ENCODE measurements around the gene MX2. TPM values are rescaled to one million over a fixed set of nuclear protein-coding genes. Genes with fewer than 3 reads are reported as not detected.

Gene MX2
- total and polyA plus RNA-seq, 10 of the 15 experiments (the other 5 are each of a cell fraction or from before 2014, with no cell fraction given) = 10.5 to 167 (median 46.1) TPM

- FAIRE-seq = no peak
Measured at GRCh38 chr21:41429305-41429704, 67.5 kb downstream of the MX2 start.

GRCh38 chr21:41429925-41430491, 68.2 kb downstream of the MX2 start:
- H3K4me3 ChIP-seq = peak overlapping the region; percentile 69
- ATAC-seq = no peak
- POLR2A ChIA-PET = interaction anchor here (1.0 to 3.2 kb wide), 3 partner anchors 62 to 147 kb away, joined by 3 to 15 read pairs (median 3); no protein-coding TSS in a partner anchor
- intact Hi-C loops (cut with micrococcal nuclease; ENCODE audit: unreplicated experiment) = no loop called here
- WGBS (ENCODE audit: insufficient coverage, insufficient replicate concordance, low lambda C conversion rate, missing lambda C conversion rate) = 74% methylated on average over 8 of the region's 9 CpGs
- DNase-seq (ENCODE audit: low read depth, low spot score) = no peak
- CTCF ChIA-PET = interaction anchor here (1.4 to 3.7 kb wide), 3 partner anchors 19 to 147 kb away, joined by 6 to 15 read pairs (median 8); no protein-coding TSS in a partner anchor
- FAIRE-seq = no peak
- H3K27me3 ChIP-seq (replicated peaks in 1 of 2; ENCODE audit: control insufficient read depth in 2 of 2, insufficient read depth in 2 of 2, low read length in 1 of 2) = no peaks in the 10 kb centered on the region
- peaks cover 91% of the 10 kb centered on the region for H3K79me2 ChIP-seq (ENCODE audit: control insufficient read depth, insufficient read depth, low read length)
- H3K4me2 ChIP-seq (ENCODE audit: control insufficient read depth, insufficient read depth) = peak overlapping the region; percentile 90
- no peak overlapping the region for H3K27ac ChIP-seq (ENCODE audit: control insufficient read depth, insufficient read depth)
- no peak overlapping the region for H2AFZ ChIP-seq (ENCODE audit: control insufficient read depth, low read depth, low read length)
- RAD21 ChIA-PET (ENCODE audit: unreplicated experiment) = interaction anchor here (1.3 kb wide), 1 partner anchor 61 kb away, joined by 3 read pairs; no protein-coding TSS in a partner anchor
- H3K4me1 ChIP-seq (ENCODE audit: control insufficient read depth, insufficient read depth, low read length) = peaks cover 39% of the 10 kb centered on the region
- peaks cover 8% of the 10 kb centered on the region for H3K9me3 ChIP-seq (replicated peaks; ENCODE audit: control insufficient read depth, insufficient read depth, low read length)
- TF ChIP-seq SP1 (IDR thresholded peaks at IDR 0.05; ENCODE audit: low read depth, low read length) = no peak
- TF ChIP-seq BCL11A (IDR thresholded peaks at IDR 0.05; ENCODE audit: low read depth, low read length) = no peak
- TF ChIP-seq CREB1 (IDR thresholded peaks at IDR 0.05; ENCODE audit: low read depth) = no peak
- no peak for TF ChIP-seq NR2C1 (IDR thresholded peaks at IDR 0.05)
- peak; percentile 58 for TF ChIP-seq POLR2A (IDR thresholded peaks at IDR 0.05; ENCODE audit: low read depth, low read length)
- TF ChIP-seq JUND (IDR thresholded peaks at IDR 0.05; ENCODE audit: low read depth, low read length) = no peak
- TF ChIP-seq MLLT1 (IDR thresholded peaks at IDR 0.05) = 0 out of 2 replicates have a peak, but pooled peaks have one; percentile 1
- TF ChIP-seq IKZF2 (IDR thresholded peaks at IDR 0.05) = no peak
- TF ChIP-seq ZBED1 (IDR thresholded peaks at IDR 0.05; ENCODE audit: borderline replicate concordance) = no peak
- TF ChIP-seq POLR2AphosphoS5 (IDR thresholded peaks at IDR 0.05; ENCODE audit: low read length) = peak; percentile 79
- TF ChIP-seq SUZ12 (IDR thresholded peaks at IDR 0.05; ENCODE audit: unreplicated experiment) = no peak
- TSS peak; percentile 25 for BruUV-seq (replicated peaks)
- H3K9ac ChIP-seq (ENCODE audit: control insufficient read depth, insufficient read depth, low read length) = peak overlapping the region; percentile 24; the same call in 1 of the 2 replicates
- peaks cover 10 to 62% of the 10 kb centered on the region in 2 experiments for H3K36me3 ChIP-seq (ENCODE audit: control insufficient read depth in 2 of 2, insufficient read depth in 2 of 2, low read length in 1 of 2)
- SMC1A ChIA-PET (ENCODE audit: uncharacterized antibody, unreplicated experiment) = interaction anchor here (0.9 to 4.2 kb wide), 6 partner anchors 9 to 687 kb away, joined by 3 to 23 read pairs (median 4); no protein-coding TSS in a partner anchor
- peaks cover 26% of the 10 kb centered on the region for H4K20me1 ChIP-seq (ENCODE audit: control insufficient read depth, insufficient read depth)
- in situ Hi-C loops (cut with MboI) = no loop called here

More at GRCh38 chr21:41429305-41429704, 67.5 kb downstream of the MX2 start:
- H3K9ac ChIP-seq (ENCODE audit: control insufficient read depth, insufficient read depth, low read length) = peak overlapping the region; percentile 100
- WGBS (ENCODE audit: insufficient coverage, insufficient replicate concordance, low lambda C conversion rate, missing lambda C conversion rate) = 95% methylated on average over 3 of the region's 3 CpGs
- no TSS peak for BruUV-seq (replicated peaks)
- ChIA-PET POLR2A (interaction anchor here (1.3 kb wide), 1 partner anchor 146 kb away, joined by 3 read pairs; no protein-coding TSS in a partner anchor), CTCF (interaction anchor here (3.7 kb wide), 1 partner anchor 18 kb away, joined by 15 read pairs; no protein-coding TSS in a partner anchor), RAD21 (ENCODE audit: unreplicated experiment) (interaction anchor here (1.4 kb wide), 1 partner anchor 62 kb away, joined by 4 read pairs; no protein-coding TSS in a partner anchor), SMC1A (ENCODE audit: uncharacterized antibody, unreplicated experiment) (interaction anchor here (3.4 to 5.6 kb wide), 3 partner anchors 60 to 147 kb away, joined by 19 to 47 read pairs (median 23); no protein-coding TSS in a partner anchor)
- TF ChIP-seq POU2F2 (IDR thresholded peaks at IDR 0.05; ENCODE audit: borderline replicate concordance, low read depth, low read length) (0 out of 3 replicates have a peak, but pooled peaks have one; percentile 17), POLR2AphosphoS5 (IDR thresholded peaks at IDR 0.05; ENCODE audit: low read length) (peak; percentile 40), DPF2 (IDR thresholded peaks at IDR 0.05) (no peak), HDAC2 (IDR thresholded peaks at IDR 0.05) (no peak)
- H4K20me1 ChIP-seq (ENCODE audit: control insufficient read depth, insufficient read depth) = peaks cover 26% of the 10 kb centered on the region
- no peaks in the 10 kb centered on the region for H3K27me3 ChIP-seq (replicated peaks in 1 of 2; ENCODE audit: control insufficient read depth in 2 of 2, insufficient read depth in 2 of 2, low read length in 1 of 2)
- in situ Hi-C loops (cut with MboI) (no loop called here), intact Hi-C loops (cut with micrococcal nuclease; ENCODE audit: unreplicated experiment) (no loop called here)
- ATAC-seq (no peak), DNase-seq (ENCODE audit: low read depth, low spot score) (no peak)
- peak overlapping the region; percentile 93 for H3K4me3 ChIP-seq
- H3K36me3 ChIP-seq (ENCODE audit: control insufficient read depth in 2 of 2, insufficient read depth in 2 of 2, low read length in 1 of 2) = peaks cover 10 to 59% of the 10 kb centered on the region in 2 experiments
- peaks cover 8% of the 10 kb centered on the region for H3K9me3 ChIP-seq (replicated peaks; ENCODE audit: control insufficient read depth, insufficient read depth, low read length)
- H3K4me2 ChIP-seq (ENCODE audit: control insufficient read depth, insufficient read depth) = peak overlapping the region; percentile 90
- peaks cover 46% of the 10 kb centered on the region for H3K4me1 ChIP-seq (ENCODE audit: control insufficient read depth, insufficient read depth, low read length)
- no peak overlapping the region for H2AFZ ChIP-seq (ENCODE audit: control insufficient read depth, low read depth, low read length)
- H3K27ac ChIP-seq (ENCODE audit: control insufficient read depth, insufficient read depth) = peak overlapping the region; percentile 100; the same call in 1 of the 2 replicates
- H3K79me2 ChIP-seq (ENCODE audit: control insufficient read depth, insufficient read depth, low read length) = peaks cover 93% of the 10 kb centered on the region

Data from GM12878 (cell line).